IMR-90 (cell line): ENCODE data around the gene MEIOB. TPM values are rescaled to one million over a fixed set of nuclear protein-coding genes. Genes with fewer than 3 reads are reported as not detected.

Experiments
- ATAC-seq: fragments of 200-7000 bp; cut with Tn5 transposase; 2 replicates; pipeline ENCODE4 v1.9.1; 2020; ENCODE audit warnings: low read depth, mild to moderate bottlenecking, moderate library complexity
- BruUV-seq: library from RNA; stranded (reverse); fragments of 400-500 nt; replicated peaks from 2 replicates; lab custom pipeline; 2021; lab: Mats Ljungman, UMichigan
- CTCF ChIA-PET: fragments of 300-600 bp; formaldehyde crosslinking; extraction: SDS; loops from one replicate; lab custom pipeline; 2021; ENCODE audit warnings: antibody characterized with exemption; lab: Yijun Ruan, JAX
- POLR2A ChIA-PET: fragments of 300-600 bp; sonication (Branson Sonifier 250); formaldehyde crosslinking; loops from one replicate; lab custom pipeline; 2022; ENCODE audit warnings: antibody characterized with exemption; ENCODE audit not compliant: unreplicated experiment; lab: Charles Lee
- DNase-seq: peaks from one replicate; pipeline ENCODE4 v3.0.0; 2013
- H2AFZ ChIP-seq: replicated peaks from 2 replicates; pipeline ENCODE3; 2013; ENCODE audit warnings: low read length, mild to moderate bottlenecking; ENCODE audit not compliant: poor library complexity
- H2AK5ac ChIP-seq: 2 replicates; pipeline ENCODE4 v1.6.1; 2013; ENCODE audit warnings: low read depth, low read length, inconsistent platforms
- H2AK9ac ChIP-seq: replicated peaks from 2 replicates; pipeline ENCODE3; 2013; ENCODE audit warnings: mild to moderate bottlenecking, low read depth, low read length, moderate library complexity; ENCODE audit not compliant: poor library complexity
- H2BK120ac ChIP-seq: 2 replicates; pipeline ENCODE4 v1.6.1; 2013; ENCODE audit warnings: low read depth, low read length, inconsistent platforms
- H2BK15ac ChIP-seq: 3 replicates; pipeline ENCODE4 v1.6.1; 2013; ENCODE audit warnings: low read depth, low read length, inconsistent platforms
- H2BK20ac ChIP-seq: 2 replicates; pipeline ENCODE4 v1.6.1; 2013; ENCODE audit warnings: low read depth, mild to moderate bottlenecking, inconsistent platforms, low read length, moderate library complexity
- H2BK5ac ChIP-seq: 2 replicates; pipeline ENCODE4 v1.6.1; 2013; ENCODE audit warnings: mild to moderate bottlenecking, low read depth, low read length, inconsistent platforms; ENCODE audit not compliant: poor library complexity, severe bottlenecking
- H3K14ac ChIP-seq: replicated peaks from 2 replicates; pipeline ENCODE4 v1.6.1; 2013; ENCODE audit warnings: low read depth, low read length, inconsistent platforms
- H3K18ac ChIP-seq: 2 replicates; pipeline ENCODE4 v1.6.1; 2013; ENCODE audit warnings: low read depth, low read length, control low read depth
- H3K23ac ChIP-seq: 2 replicates; pipeline ENCODE4 v1.6.1; 2013; ENCODE audit warnings: low read depth, low read length, inconsistent platforms
- H3K27ac ChIP-seq: 2 replicates; pipeline ENCODE4 v1.5.1; 2013; ENCODE audit warnings: mild to moderate bottlenecking, control low read depth, low read length; ENCODE audit not compliant: insufficient read depth
- H3K27me3 ChIP-seq: 2 replicates; pipeline ENCODE4 v1.6.1; 2013; ENCODE audit warnings: low read length; ENCODE audit not compliant: control insufficient read depth, insufficient read depth
- H3K36me3 ChIP-seq: 2 replicates; pipeline ENCODE4 v1.6.1; 2013; ENCODE audit warnings: low read length, mixed read lengths; ENCODE audit not compliant: control insufficient read depth, insufficient read depth
- H3K4ac ChIP-seq: 2 replicates; pipeline ENCODE4 v1.6.1; 2013; ENCODE audit warnings: low read depth, low read length, inconsistent platforms
- H3K4me1 ChIP-seq: 2 replicates; pipeline ENCODE4 v1.6.1; 2013; ENCODE audit warnings: low read length, mixed read lengths; ENCODE audit not compliant: control insufficient read depth, insufficient read depth
- H3K4me2 ChIP-seq: 2 replicates; pipeline ENCODE4 v1.6.1; 2013; ENCODE audit warnings: low read depth, mild to moderate bottlenecking, control low read depth, low read length, moderate library complexity
- H3K4me3 ChIP-seq: 2 replicates; pipeline ENCODE4 v1.5.1; 2013; ENCODE audit warnings: low read depth, mild to moderate bottlenecking, control low read depth, low read length, moderate library complexity; ENCODE audit not compliant: insufficient read depth
- H3K56ac ChIP-seq: 2 replicates; pipeline ENCODE4 v1.6.1; 2013; ENCODE audit warnings: low read length, inconsistent platforms; ENCODE audit not compliant: insufficient read depth; ENCODE audit errors: extremely low read depth
- H3K79me1 ChIP-seq, 2 experiments: 2 replicates each; pipeline ENCODE4 v1.6.1; 2013; ENCODE audit warnings: low read length in 2 of 2, inconsistent platforms in 1 of 2, low read depth in 1 of 2
- H3K9ac ChIP-seq: 2 replicates; pipeline ENCODE4 v1.6.1; 2013; ENCODE audit warnings: low read depth, low read length, control low read depth
- H3K9me1 ChIP-seq: 2 replicates; pipeline ENCODE4 v1.6.1; 2013; ENCODE audit warnings: low read length, inconsistent platforms; ENCODE audit not compliant: insufficient read depth
- H3K9me3 ChIP-seq: 2 replicates; pipeline ENCODE4 v1.6.1; 2013; ENCODE audit warnings: low read length; ENCODE audit not compliant: control insufficient read depth, insufficient read depth
- H4K20me1 ChIP-seq: 2 replicates; pipeline ENCODE4 v1.6.1; 2013; ENCODE audit warnings: low read length, inconsistent platforms; ENCODE audit not compliant: insufficient read depth
- H4K5ac ChIP-seq: 2 replicates; pipeline ENCODE4 v1.6.1; 2013; ENCODE audit warnings: mild to moderate bottlenecking, low read depth, low read length, control low read depth
- H4K8ac ChIP-seq, 2 experiments: 2 replicates each; pipeline ENCODE4 v1.6.1; 2013; ENCODE audit warnings: low read depth in 2 of 2, low read length in 2 of 2, control low read depth in 1 of 2, inconsistent platforms in 1 of 2
- H4K91ac ChIP-seq: 2 replicates; pipeline ENCODE4 v1.6.1; 2013; ENCODE audit warnings: low read depth, low read length, inconsistent platforms; ENCODE audit not compliant: insufficient read depth
- RFX5 ChIP-seq: IDR thresholded peaks from 2 replicates; pipeline ENCODE4 v1.8.0; 2012; ENCODE audit warnings: low read depth, mild to moderate bottlenecking, low read length, moderate library complexity
- WGBS, 2 experiments: methylation state at CpG; one replicate each; pipeline versions ENCODE4 v1.1.5 to v1.1.7; 2013; ENCODE audit warnings: missing lambda C conversion rate in 2 of 2; ENCODE audit not compliant: insufficient read length in 1 of 2; ENCODE audit errors: extremely low coverage in 2 of 2; 5-methylcytosine and 5-hydroxymethylcytosine counted together
- dilution Hi-C: fragments of 300-500 bp; cut with HindIII; formaldehyde crosslinking; loops from one replicate; pipeline ENCODE4 v1.14.3; 2018; ENCODE audit warnings: low sequenced_read_pairs; ENCODE audit not compliant: unreplicated experiment
- in situ Hi-C: fragments of 300-500 bp; cut with MboI; formaldehyde crosslinking; loops from 3 replicates; pipeline ENCODE4 v1.14.3; 2019; ENCODE audit warnings: low sequenced_read_pairs, inconsistent platforms, mixed read lengths
- intact Hi-C: fragments of 100-400 bp; cut with micrococcal nuclease; formaldehyde crosslinking; loops from 2 replicates; pipeline ENCODE4 v1.10.0; 2022
- polyA plus RNA-seq, 3 experiments: library from polyadenylated mRNA; depleted of rRNA; stranded (reverse); fragments of >200 nt; gene quantifications; 2 replicates each; pipeline ENCODE4 v1.2.3, GENCODE V29; 2012; ENCODE audit warnings: low replicate concordance in 1 of 3
- total RNA-seq: library from RNA; depleted of rRNA; stranded (reverse); fragments of >200 nt; gene quantifications from 2 replicates; pipeline ENCODE4 v1.2.3, GENCODE V29; 2012

Gene MEIOB
- total and polyA plus RNA-seq, 2 of the 4 experiments (the other 2 are of a cell fraction) = 0.14 TPM; not detected in 1

DNA sequence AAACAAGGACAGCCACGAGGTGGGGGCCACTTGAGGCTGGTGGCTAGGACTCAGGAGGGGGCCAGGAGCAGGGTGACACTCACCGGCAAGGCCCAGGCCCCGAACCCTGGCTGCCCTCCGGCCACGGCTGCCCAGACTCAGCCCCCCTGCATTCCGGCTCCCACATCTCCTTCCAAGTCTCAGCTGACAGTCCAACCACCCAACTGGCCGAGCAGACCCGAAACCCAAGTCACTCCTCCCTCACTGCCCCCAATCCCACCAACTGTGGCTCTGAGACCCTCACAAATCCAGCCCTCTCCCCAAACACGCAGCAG, 54.7 kb downstream of the MEIOB start:
- H2BK5ac ChIP-seq = no peak overlapping the region
- in situ Hi-C loops (no loop called here), dilution Hi-C loops (no loop called here), intact Hi-C loops (no loop called here)
- 84% methylated on average over 3 of the region's 9 CpGs; no CpG with 5 or more reads in 1 of the 2 experiments for WGBS, 2 experiments
- no peaks in the 10 kb centered on the region for H4K20me1 ChIP-seq
- no peak overlapping the region for H3K9ac ChIP-seq
- no TSS peak for BruUV-seq
- no peak overlapping the region for H3K4me2 ChIP-seq
- peaks cover 2% of the 10 kb centered on the region; the same call in 1 of the 2 replicates for H3K9me1 ChIP-seq
- no peak overlapping the region for H4K91ac ChIP-seq
- no peak overlapping the region for H3K18ac ChIP-seq
- H3K9me3 ChIP-seq = no peaks in the 10 kb centered on the region
- H3K14ac ChIP-seq = no peak overlapping the region
- H3K79me1 ChIP-seq = no peaks in the 10 kb centered on the region
- no peak overlapping the region for H4K5ac ChIP-seq
- H3K23ac ChIP-seq = no peak overlapping the region
- ChIA-PET CTCF (no interaction called here), POLR2A (no interaction called here)
- no peak overlapping the region for H4K8ac ChIP-seq
- no peak overlapping the region for H2BK20ac ChIP-seq
- ATAC-seq = no peak
- H2BK15ac ChIP-seq = no peak overlapping the region
- no peaks in the 10 kb centered on the region for H3K27me3 ChIP-seq
- H3K27ac ChIP-seq = no peak overlapping the region
- peaks cover 18% of the 10 kb centered on the region for H3K36me3 ChIP-seq
- H2AK9ac ChIP-seq = peak overlapping the region; percentile 20
- no peak overlapping the region for H3K56ac ChIP-seq
- DNase-seq = no peak
- no peak overlapping the region for H3K4me3 ChIP-seq
- H2AK5ac ChIP-seq = no peak overlapping the region
- H2AFZ ChIP-seq = no peak overlapping the region
- TF ChIP-seq RFX5 = no peak
- peaks cover 4% of the 10 kb centered on the region; the same call in 1 of the 2 replicates for H3K4me1 ChIP-seq
- no peak overlapping the region for H3K4ac ChIP-seq
- H2BK120ac ChIP-seq = no peak overlapping the region
